Ureter (tissue), 1 donor: ENCODE data around the gene KDM2B. TPM values are rescaled to one million over a fixed set of nuclear protein-coding genes. Genes with fewer than 3 reads are reported as not detected.

Source experiments
- DNase-seq: peaks from one replicate; pipeline ENCODE4 v3.0.0-alpha.2; 2020; ENCODE audit warnings: low spot score
- total RNA-seq: library from RNA; stranded (reverse); gene quantifications from one replicate; pipeline ENCODE4 v1.2.4, GENCODE V29; 2023
- donor health status: DM: yes; HTN: yes; CAD: no.

KDM2B gene
- total RNA-seq, 1 donor from 2014 or later, result 23.7 TPM

GRCh38 chr12:121530600-121531355 lies 50.0 kb downstream of the KDM2B start:
- peak; percentile 65 for DNase-seq

GRCh38 chr12:121529184-121529583 lies 51.6 kb downstream of the KDM2B start:
- no peak for DNase-seq

GRCh38 chr12:121525411-121525810 lies 55.4 kb downstream of the KDM2B start:
- no peak for DNase-seq

- no peak for DNase-seq
Observed at GRCh38 chr12:121524196-121524916, 56.5 kb downstream of the KDM2B start.

GRCh38 chr12:121523741-121524140 lies 57.1 kb downstream of the KDM2B start:
- no peak for DNase-seq

GRCh38 chr12:121522971-121523370 lies 57.9 kb downstream of the KDM2B start:
- DNase-seq, result no peak

- DNase-seq, result no peak
Observed at GRCh38 chr12:121520586-121521086, 60.2 kb downstream of the KDM2B start.

GRCh38 chr12:121520119-121520518 lies 60.7 kb downstream of the KDM2B start:
- DNase-seq, result no peak

GRCh38 chr12:121519227-121519626 lies 61.6 kb downstream of the KDM2B start:
- no peak for DNase-seq

- DNase-seq, result no peak
Observed at GRCh38 chr12:121518656-121519055, 62.2 kb downstream of the KDM2B start.

- DNase-seq, result no peak
Observed at GRCh38 chr12:121516437-121517011, 64.3 kb downstream of the KDM2B start.

- no peak for DNase-seq
Observed at GRCh38 chr12:121515615-121516014, 65.2 kb downstream of the KDM2B start.

GRCh38 chr12:121514184-121514742 lies 66.6 kb downstream of the KDM2B start:
- no peak for DNase-seq

GRCh38 chr12:121513464-121514183 lies 67.2 kb downstream of the KDM2B start:
- DNase-seq, result no peak

GRCh38 chr12:121512561-121512960 lies 68.3 kb downstream of the KDM2B start:
- DNase-seq, result no peak

- no peak for DNase-seq
Observed at GRCh38 chr12:121511916-121512315, 68.9 kb downstream of the KDM2B start.

- no peak for DNase-seq
Observed at GRCh38 chr12:121509339-121509738, 71.5 kb downstream of the KDM2B start.

GRCh38 chr12:121508533-121508932 lies 72.3 kb downstream of the KDM2B start:
- DNase-seq, result no peak

GRCh38 chr12:121507984-121508383 lies 72.8 kb downstream of the KDM2B start:
- no peak for DNase-seq

- DNase-seq, result no peak
Observed at GRCh38 chr12:121507245-121507644, 73.6 kb downstream of the KDM2B start.

GRCh38 chr12:121505513-121505912 lies 75.3 kb downstream of the KDM2B start:
- no peak for DNase-seq

- DNase-seq, result no peak
Observed at GRCh38 chr12:121504505-121504904, 76.3 kb downstream of the KDM2B start.
